Right hindlimb (tissue), 1 donor: ENCODE results near the gene DPEP2.
"Not testable (repeated sequence)": the region's sequence is repeated elsewhere in the genome, so short reads cannot be mapped to it uniquely, and the experiment has no call there.

ENCODE experiments used
- DNase-seq: peaks from one replicate; pipeline ENCODE4 v3.0.0-alpha.2; 2018

DPEP2 gene

DNA sequence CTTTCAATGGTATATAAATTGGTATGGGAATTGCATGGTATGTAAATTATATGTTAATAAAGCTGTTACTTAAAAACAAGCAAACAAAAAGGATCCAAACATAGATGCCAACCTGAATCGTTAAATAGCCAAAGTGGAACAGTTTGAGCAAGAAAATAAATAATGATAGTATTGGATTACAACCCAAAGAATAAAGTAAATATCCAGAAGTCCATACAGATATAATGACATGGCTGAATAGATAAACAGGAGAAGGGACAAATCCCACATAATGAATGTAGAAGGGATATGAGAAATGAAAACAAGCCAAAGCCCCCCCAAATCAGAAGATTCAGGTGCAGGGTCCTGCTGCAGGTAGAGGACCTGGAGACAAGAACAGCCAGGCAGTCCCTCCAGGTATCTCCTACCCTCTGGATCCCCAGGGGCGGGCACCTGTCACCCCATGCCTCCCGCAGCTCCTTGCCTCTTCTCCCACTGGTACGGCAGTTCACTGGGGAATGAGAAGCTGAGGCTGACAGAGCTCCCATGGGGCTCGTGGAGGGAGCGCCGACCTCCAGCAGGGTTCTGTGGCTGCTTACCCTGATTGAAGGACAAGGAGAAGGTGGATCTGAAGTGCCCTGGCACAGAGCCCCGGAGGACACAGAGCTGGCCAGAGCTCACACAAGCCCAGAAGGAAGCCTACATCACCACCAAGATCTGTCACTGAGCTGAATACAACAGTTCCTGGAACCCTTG is 45.5 kb downstream of the DPEP2 start:
- no peak for DNase-seq

DNA sequence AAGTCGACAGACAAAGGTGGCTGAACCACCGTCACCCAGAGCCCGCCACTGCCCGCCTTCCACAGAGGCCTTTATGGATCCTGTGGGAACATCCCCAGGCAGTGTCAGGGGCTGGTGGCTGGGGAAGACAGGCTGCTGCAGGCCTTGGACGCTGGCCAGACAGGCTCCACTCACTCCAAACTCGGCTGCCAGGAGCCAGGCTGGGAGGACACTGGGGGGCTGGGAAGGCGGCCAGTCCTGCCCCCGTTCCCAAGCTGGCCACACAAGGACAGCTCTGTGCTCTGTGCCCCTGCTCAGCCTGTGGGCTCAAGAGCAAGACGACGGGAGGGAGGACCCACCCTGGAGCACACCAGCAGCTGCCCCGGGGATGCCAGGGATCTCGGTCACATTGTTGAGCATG is 47.8 kb downstream of the DPEP2 start:
- no peak for DNase-seq

DNA sequence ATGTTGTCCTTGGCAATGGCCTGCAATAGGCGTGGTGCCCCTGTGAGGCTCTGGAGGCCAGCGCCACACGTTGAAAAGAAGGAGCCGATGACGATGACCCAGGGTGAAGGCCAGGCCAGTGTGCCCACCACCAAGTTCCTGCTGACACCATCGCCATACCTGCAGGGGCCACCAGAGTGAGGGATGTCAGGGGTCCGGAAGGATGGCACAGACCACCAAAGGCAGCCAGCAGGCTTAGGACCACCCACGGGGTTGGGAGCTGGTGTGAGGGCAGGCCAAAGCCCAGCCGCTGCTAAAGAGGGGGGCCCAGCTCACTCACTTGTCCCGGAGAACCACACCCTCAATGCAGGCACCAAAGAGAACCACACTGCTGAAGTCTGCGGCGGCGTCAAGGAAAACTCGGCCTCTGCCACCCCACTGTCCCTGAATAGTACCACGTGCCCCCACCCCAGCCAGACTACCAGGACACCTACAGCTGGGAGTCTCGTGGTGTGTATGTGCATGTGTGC is 48.9 kb downstream of the DPEP2 start:
- DNase-seq, result no peak

DNA sequence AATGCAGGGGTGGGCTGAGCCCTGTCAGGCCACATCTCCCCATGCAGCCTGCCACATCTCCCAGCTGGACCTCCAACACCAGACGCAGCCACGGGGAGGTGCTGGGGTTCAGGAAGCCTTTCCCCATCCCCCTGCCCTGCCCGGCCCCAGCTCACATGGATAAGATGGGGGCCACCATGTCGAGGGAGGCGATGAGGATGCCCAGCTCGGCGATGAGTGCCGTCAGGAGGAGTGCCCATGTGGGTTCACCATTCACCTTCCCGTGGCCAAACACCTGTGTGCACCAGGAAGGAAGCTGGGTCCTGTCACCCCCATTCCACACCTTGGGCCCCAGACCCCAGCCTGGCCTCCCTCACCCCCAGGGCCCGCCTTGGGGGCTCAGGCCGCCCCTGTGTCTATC is 49.6 kb downstream of the DPEP2 start:
- DNase-seq, result no peak

DNA sequence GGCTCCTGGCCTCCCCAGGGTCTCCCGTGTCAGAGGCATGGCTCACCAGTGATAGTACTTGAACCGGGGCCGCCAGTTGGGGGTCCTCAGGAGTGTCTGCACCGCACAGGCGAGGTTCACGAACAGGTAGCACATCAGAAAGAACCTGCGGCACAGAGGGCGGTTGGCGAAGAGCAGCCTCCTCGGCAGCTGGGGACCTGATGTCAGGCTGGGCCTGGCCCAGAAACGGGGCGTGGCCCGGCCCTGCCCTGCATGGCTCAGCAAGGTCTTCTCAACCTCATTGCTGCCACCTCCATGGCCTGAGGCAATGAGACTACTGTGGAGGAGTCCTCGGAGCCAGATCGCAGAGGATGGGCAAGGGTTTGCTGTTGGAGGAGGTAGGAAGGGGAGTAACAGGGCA is 51.3 kb downstream of the DPEP2 start:
- no peak for DNase-seq

DNA sequence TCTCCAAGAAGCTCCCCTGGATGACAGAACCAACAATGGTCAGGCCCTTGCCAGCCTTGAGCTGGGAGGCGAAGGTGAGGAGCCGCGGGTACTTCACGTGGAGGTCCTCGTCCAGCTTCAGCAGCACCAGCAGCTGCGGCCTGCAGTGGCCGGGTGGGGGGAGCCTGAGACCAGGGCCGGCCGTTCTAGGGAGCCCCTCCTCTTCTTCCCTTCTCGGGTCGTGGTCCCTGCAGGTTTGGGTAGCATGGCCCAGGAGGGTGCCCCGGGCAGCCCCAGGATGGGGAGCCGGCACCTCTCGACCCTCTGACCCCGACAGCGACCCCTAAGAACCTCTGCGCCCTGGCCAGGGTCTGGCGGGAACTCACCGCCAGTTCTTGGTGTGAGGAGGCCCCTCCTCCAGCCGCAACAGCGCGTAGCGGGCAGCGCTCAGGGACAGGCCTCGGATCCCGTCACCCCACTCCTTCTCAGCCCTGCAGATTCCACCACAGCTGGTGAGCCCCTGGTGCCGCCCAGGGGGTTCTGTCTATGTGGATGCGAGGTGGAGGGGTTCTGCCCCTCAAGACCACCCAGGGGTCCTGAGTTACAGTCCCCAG is 52.2 kb downstream of the DPEP2 start:
- no peak for DNase-seq

DNA sequence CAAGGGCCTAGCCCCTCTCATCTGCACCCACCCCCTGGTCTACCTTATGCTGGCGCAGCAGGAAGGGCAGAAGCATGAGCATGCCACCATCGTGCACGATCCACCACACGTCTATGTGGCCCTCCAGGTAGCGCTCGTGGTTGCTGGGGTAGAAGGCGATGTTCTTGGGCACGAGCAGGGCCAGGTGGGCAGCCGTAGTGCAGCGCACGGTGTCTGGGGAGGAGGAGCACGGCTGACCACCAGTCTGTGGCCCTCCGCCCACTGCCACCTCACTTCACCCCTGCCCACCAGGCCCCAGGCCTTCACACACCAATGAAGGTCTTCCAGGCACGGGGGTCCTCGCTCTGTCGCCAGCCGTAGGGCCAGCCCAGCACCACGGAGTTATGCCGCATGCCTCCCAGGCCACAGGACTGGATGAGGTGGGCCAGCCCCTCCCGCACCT is 53.1 kb downstream of the DPEP2 start:
- DNase-seq, result no peak

DNA sequence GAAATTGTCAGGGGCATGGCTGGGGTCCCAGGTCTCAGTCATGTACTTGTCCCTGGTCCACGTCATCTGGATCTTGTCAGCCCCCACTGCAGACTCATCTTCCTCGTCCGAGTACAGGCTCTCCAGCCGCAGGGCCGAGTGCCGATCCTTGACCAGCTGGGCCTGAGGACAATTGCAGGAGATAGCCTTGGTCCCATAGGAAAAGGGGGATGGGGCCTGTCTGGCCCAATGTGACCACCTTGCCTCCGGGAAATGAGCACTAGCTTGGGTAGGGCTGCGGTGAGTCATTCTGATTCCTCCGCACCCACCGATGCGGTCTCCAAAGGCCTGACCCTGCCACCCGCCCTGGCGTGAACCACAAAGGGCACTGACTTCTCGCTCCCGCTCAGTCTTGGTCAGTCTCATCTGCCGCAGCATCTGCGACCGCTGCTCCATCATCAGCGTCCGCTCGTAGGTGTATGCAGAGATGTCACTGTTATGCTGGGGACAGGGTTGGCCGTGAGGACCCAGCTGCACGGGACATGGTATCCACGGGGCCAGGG is 53.8 kb downstream of the DPEP2 start:
- no peak for DNase-seq

DNA sequence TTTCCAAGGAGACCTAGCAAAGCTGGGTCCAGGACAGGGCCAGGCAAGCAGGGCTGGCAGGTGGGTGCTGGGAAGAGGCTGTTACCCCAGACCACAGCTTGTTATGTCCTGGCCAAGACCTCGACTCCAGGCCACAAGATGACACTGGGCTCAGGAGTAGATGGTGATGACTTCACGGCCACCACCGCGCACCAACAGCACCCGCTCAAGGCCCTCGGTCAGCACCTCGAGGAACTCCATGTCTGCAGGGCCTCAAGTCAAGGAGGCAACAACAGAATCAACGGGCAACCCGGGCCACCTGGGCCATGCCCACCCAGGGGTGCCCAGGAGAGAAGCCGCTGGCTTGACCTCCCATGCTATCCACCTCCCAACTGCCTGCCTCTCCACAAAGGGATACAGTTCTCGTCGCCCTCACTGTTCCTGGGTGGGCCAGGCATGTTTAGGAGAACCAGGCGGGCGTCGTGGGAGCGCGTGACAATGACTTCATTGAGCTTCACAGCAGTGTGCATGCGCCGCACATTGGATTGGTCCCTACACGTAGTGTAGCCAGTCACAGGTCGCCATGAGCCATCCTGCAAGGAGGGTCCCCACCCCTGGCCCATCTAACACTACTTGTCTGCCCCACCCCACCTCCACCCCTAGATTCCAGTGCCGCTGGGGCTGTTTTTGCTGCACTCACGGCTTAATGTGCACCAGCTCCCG is 54.4 kb downstream of the DPEP2 start:
- DNase-seq, result no peak

DNA sequence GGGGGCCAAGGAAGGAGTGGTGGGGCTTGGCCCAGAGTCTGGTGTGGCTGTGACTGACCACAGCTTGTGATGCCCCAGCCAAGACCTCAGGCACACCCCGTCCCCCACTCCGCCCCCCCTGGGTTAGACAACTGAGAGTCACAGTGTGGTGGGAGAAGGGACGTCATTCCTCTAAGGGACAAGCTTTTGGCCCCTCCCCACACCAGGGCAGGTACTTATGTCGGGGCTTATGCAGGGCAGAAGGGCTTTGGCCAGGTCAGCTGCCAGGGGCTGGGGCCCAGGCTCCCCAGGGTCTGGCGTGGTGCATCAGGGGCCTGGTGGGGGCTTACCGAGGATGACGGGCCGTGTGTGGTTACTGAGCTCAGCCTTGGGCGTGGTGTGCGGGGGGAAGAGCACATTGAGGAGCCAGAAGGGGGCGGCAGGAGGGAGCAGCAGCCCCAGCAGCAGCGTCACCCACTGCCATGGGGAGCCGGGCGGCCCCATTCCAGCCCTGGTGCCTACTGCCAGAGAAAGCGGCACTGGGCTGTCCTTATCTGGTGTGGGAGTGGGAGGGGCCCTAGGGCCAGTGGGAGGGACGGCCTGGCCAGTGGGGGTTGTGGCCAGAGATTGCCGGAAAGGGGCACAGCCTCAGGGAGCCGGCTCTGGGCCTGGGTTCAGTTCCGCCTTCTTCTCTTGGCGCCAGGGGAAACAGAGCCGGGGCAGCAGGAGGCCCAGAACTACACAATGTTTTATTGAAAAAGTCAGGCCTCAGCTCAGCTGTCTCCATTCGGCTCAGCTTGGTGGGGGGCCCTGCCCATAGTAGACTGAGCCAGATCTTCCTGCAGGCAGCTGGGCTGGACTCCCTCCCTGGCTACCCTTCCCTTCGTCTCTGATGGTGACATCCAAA is 55.4 kb downstream of the DPEP2 start, which contains the start of gene LCAT:
Gene LCAT, minus strand, starts transcription at position 502 of the 886 bp plus-strand sequence. Its CDS starts 19 bp downstream, at position 483.
- DNase-seq, result no peak

DNA sequence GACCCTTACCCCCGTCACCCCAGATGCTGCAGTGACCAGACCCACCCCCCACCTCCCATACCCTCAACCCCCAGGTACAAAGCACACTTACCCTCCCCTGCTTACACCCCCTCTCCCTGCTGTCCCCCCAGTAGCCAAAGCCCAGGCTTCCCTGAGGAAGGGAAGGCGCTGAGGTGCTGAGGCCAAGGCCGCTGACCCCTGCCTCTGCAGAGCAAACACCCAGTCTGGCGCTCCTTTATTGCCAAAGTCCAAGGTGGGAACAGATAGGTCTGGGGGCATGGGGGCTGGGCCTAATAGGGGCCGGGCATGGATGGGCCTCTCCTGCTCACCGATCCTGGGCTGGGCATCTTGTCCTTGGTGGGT is 56.0 kb downstream of the DPEP2 start:
- no peak for DNase-seq

DNA sequence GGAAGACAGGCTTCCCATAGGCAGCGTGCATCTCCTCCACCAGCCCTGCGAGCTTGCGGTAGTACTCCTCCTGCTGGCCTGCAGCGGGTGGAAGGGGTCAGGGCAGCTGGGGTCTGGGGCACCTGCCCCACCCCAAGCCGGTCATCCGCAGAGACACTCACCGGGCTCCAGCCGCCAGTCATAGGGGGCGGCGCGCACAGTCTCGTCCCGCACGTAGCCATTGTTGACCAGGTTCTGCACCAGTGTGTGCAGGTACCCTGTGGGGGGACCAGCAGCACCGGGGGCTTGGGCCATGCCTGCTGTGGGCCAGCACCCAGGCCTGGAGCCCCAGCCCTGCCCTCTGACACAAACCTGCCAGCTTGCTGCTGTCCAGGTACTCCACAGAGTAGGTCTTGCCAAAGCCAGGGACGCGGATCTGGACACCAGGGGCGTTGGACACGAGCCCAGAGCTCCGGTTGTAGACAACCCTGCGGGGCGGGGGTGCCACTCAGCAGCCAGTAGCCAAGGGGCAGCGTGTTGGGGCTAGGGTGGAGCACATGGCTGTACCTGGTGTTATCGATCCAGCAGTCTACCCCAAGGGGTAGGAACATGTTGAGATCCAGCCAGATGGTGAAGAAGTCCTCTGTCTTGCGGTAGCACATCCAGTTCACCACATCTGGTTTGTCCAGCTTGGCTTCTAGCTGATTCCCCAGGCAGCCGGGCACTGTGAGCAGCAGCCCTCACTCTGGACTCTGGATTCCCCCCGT is 56.6 kb downstream of the DPEP2 start:
- no peak for DNase-seq

DNA sequence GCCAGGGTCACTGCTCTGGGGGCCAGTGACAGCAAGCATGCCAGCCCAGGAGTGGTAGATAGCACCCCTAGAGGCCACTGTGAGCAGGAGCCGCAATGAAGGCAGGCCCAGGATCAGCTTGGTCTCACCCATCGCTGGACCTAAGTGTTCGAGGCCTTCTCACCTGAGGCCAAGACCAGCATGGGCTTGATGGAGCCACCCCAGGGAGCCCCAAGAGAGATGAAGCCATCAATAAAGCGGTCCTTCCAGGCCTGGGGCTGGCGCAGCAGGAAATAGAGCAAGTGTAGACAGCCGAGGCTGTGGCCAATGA is 57.1 kb downstream of the DPEP2 start:
- no peak for DNase-seq

DNA sequence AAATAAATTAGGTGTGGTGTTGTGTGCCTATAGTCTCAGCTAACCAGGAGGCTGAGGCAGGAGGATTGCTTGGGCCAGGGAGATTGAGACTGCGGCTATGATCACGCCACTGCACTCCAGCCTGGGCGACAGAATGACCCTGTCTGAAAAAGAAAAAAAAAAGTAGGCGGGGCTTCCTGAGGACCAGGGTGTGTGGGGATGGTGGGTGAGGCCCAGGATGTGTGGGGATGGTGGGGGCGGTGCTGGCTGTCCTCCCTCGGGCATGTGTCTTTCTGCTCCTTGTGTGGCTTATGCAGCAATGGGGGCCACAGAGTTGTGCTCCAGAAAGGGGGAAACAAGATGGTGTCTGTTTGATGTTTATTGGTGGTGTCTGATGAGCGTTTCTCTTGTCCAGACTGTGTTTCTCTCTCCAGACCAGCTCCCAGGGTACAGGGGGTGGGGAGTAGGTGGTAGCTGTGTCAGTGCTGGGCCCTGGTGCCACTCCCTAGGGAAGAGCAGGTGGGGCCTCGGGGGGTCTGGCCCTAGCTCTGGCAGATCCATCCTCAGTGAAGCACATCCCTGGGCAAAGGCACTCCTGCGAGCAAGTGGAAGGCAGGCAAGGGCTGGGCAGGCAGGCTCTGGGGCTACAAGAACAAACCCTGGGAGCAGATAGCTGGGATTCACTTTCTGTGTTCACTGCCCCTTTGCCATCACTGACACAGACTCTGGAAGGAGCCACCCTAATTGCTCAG is 57.6 kb downstream of the DPEP2 start:
- no peak for DNase-seq

DNA sequence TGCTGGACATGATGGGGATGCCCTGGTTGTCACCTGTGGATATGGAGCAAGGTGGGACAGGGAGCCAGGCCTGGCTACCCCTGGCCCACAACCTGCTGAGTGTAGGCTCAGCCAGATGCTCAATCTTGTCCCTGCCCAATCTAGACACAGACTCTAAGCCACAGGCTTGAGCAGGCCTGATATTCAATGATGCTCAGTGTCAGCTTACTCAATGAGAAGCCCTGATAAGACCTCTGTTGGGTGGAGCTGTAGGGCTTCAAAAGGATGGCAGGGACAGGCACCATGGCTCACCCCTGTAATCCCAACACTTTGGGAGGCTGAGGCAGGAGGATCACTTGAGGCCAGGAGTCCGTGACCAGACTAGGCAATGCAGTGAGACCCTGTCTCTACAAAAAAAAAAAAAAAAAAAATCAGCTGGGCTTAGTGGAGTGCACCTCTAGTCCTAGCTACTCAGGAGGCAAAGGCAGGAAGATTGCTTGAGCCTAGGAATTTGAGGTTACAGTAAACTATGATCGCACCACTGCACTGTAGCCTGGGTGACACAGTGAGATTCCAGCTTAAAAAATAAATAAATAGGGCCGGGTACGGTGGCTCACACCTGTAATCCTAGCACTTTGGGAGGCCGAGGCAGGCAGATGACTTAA is 58.7 kb downstream of the DPEP2 start:
- DNase-seq, result no peak

DNA sequence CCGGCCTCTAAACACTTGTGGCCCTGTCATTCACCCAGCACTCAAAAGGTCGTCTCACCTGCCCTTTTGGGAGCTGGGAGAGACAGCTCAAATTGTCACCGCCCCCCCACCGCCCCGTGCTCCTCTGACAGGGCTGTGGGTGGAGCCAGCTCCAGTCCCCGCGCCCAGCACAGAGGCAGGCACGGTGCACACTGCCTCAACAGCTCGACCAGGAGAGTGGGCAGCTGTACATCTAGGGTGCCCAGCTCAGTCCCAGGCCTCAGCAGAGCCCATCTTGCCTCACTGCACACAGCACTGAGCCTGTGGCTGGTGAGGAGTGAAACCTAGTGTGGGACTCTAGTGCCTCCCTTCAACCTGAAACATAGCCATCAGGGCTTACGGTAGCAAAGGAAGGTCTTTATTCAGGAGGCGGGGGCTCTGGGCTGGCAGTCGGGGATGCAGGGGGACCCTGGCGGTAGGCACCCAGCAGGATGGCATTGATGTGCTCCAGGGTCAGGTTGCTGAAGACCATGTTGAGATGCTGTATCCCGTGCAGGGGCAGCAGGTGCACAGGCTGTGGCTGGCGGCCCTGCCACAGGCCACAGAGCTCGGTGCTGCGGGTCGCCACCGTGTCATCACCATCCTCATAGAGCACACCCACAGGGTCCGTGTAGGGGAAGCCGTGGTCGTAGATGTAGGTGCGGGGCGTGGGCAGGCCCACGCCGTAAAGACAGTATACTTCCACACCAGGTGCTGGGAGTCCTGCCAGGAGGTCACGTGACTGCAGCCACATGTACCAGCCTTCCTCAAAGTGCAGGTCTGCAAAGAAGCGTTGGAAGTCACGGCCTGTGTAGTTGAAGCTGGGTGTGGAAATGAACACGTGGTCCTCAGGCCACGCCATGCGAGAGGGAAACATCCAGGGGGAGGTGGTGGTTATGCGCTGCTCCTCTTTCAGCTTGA is 59.5 kb downstream of the DPEP2 start:
- DNase-seq, result no peak

DNA sequence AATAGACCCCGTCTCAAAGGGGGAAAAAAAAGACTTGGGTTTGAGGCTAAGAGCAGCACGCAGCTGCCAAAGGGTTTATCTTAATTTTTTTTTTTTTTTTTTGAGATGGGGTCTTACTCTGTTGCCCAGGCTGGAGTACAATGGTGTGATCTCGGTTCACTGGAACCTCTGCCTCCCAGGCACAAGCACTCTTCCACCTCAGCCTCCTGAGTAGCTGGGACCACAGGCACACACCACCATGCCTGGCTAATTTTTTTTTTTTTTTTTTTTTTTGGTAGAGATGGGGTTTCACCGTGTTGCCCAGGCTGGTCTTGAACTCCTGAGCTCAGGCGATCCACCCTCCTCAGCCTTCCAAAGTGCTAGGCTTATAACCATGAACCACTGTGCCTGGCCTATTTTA is 61.6 kb downstream of the DPEP2 start:
- DNase-seq, result not testable (repeated sequence)
